Measurements from ENCODE around the gene ALG12.

- TF ChIP-seq POLR2A (IDR thresholded peaks at IDR 0.05; ENCODE audit: insufficient read depth in 1 of 2, low read depth in 2 of 2, low read length in 2 of 2), result peak in 1 of 2 experiments; percentile 55; a peak in 2 of 4 replicates
- peak; percentile 44; the same call in 1 of the 2 replicates for TF ChIP-seq ZNF678 (CRISPR knock-in tag; IDR thresholded peaks at IDR 0.05)
- TF ChIP-seq ZMAT3 (CRISPR knock-in tag; conservative IDR thresholded peaks at IDR 0.05), result no peak
- TF ChIP-seq ZNF501 (CRISPR knock-in tag; IDR thresholded peaks at IDR 0.05), result no peak; the same call in 1 of the 2 replicates
- TF ChIP-seq SMYD3 (CRISPR knock-in tag; IDR thresholded peaks at IDR 0.05), result no peak
- peak; percentile 87 for TF ChIP-seq ZBTB43 (CRISPR knock-in tag; conservative IDR thresholded peaks at IDR 0.05)
- TF ChIP-seq CTCF (CRISPR knock-in tag; IDR thresholded peaks at IDR 0.05), result peak; percentile 45
- peak; percentile 29; the same call in 1 of the 2 replicates for TF ChIP-seq DPF2 (CRISPR knock-in tag; IDR thresholded peaks at IDR 0.05; ENCODE audit: borderline replicate concordance, low read depth)
- TF ChIP-seq ZNF510 (CRISPR knock-in tag; IDR thresholded peaks at IDR 0.05; ENCODE audit: low read depth), result no peak
- TF ChIP-seq CAMTA2 (CRISPR knock-in tag; IDR thresholded peaks at IDR 0.05; ENCODE audit: borderline replicate concordance), result no peak
- no peak for TF ChIP-seq CHD2 (IDR thresholded peaks at IDR 0.05; ENCODE audit: low read depth, low read length)
- no peak for TF ChIP-seq SNRNP70 (IDR thresholded peaks at IDR 0.05; ENCODE audit: low read depth, low read length)
Observed at GRCh38 chr22:49966774-49967705, 48.8 kb upstream of the ALG12 start.
